Fibroblast of the aortic adventitia (primary cell): ENCODE data around the gene SNRNP48. TPM values are rescaled to one million over a fixed set of nuclear protein-coding genes. Genes with fewer than 3 reads are reported as not detected.
A peak's percentile ranks its signal among the peaks of the same experiment; 100 is the strongest.

Experiments
- DNase-seq: peaks from one replicate; pipeline ENCODE4 v3.0.0-alpha.2; 2010; ENCODE audit warnings: low read depth
- H3K4me3 ChIP-seq: 2 replicates; pipeline ENCODE4 v1.5.1; 2011; ENCODE audit warnings: low read depth, mild to moderate bottlenecking, control low read depth, low read length, moderate library complexity
- CTCF ChIP-seq: IDR thresholded peaks from 2 replicates; pipeline ENCODE4 v1.5.1; 2011; ENCODE audit warnings: mild to moderate bottlenecking, low read length, control low read depth, inconsistent platforms; ENCODE audit not compliant: insufficient read depth
- total RNA-seq: library from RNA; depleted of rRNA; stranded (reverse); fragments of >200 nt; gene quantifications from 2 replicates; pipeline ENCODE4 v1.2.3, GENCODE V29; 2012; ENCODE audit warnings: low replicate concordance

SNRNP48 gene
- total RNA-seq, 1 donor: 15.3 TPM

GRCh38 chr6:7588506-7588905 is 1.5 kb upstream of the SNRNP48 start:
- no peak for DNase-seq
- H3K4me3 ChIP-seq: no peak overlapping the region
- TF ChIP-seq CTCF: no peak

GRCh38 chr6:7589221-7589620 is 777 bp upstream of the SNRNP48 start:
- TF ChIP-seq CTCF: no peak

DNA sequence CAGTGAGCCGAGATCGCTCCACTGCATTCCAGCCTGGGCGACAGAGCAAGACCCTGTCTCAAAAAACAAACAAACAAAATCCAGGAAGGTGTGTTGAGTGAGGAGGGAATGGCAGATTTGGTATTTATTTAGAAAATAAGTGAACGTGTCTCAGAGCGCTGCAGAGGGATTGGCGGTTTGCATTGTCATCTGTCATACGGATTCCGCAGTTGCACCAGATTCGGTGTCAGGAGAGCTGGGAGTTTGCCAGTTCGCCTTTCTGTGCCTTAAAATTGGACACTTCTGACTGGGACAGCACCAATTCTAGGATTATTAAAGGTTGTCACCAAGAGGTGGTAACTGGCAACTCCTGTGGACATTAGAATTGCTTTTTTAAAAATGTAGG is 912 bp downstream of the SNRNP48 start:
- DNase-seq: peak; percentile 13
- peak overlapping the region; percentile 77 for H3K4me3 ChIP-seq
- TF ChIP-seq CTCF: no peak

More at GRCh38 chr6:7589221-7589620, 777 bp upstream of the SNRNP48 start:
- DNase-seq: no peak
- H3K4me3 ChIP-seq: no peak overlapping the region

DNA sequence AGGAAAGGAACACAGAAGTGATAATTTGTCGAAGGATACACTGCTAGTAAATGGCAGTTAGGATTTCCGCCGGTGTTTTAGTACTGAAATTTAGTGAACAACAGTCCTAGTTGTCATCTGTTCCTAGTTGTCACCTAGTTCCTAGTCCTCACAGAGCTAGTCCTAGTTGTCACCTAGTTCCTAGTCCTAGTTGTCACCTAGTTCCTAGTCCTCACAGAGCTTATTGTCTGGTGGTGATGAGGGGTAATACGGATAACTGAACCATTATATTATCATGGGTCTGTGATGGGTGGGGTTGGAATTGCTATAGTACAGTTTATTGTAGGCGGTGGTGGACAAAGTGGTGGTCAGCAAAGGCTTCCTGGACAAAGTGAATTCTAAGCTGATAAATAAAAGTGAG is 1.8 kb downstream of the SNRNP48 start:
- H3K4me3 ChIP-seq: no peak overlapping the region
- no peak for TF ChIP-seq CTCF
- DNase-seq: no peak

DNA sequence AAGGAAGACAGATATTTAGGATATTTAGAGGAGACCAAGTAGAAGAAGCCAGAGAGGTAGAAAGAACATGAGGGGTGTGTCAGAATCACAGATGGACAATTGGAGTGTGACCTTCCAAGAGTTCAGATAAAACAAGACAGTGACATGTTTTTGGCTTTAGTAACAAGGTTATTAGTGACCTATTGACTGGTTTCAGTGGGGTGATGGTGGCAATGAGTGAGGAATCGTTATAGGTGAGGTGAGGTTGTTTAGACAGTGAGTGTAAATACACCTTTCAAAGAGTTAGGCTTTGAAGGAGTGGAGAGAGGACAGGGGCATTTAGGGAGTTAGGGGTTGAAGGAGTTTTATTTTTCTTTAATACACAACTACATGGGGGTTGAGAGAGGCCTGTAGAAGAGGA is 3.2 kb downstream of the SNRNP48 start:
- no peak overlapping the region for H3K4me3 ChIP-seq
- DNase-seq: no peak
- no peak for TF ChIP-seq CTCF

DNA sequence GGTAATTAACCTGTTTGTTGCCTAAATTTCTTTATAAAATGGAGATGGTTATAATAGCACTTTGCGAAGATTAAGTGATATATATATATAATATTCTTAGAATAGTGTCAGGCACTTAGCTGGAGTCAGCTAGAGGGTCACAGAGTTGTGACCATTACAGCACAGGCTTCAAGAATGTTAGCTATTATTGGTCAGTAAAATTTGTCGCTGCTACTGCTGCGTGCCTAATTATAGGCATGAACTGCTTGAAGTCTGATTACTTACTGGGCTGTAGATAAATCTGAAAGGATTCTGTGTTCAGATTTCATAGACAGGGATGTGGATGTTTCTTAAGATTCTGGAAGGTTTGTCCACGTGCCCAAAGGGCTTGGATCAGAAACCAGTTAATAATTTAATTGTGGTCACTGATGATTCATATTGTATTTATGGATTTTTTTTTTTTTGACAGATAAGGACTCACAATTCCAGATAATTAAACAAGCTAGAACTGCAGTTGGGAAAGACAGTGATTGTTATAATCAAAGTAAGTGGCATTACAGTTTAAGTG is 4.7 kb downstream of the SNRNP48 start:
- TF ChIP-seq CTCF: no peak
- no peak overlapping the region for H3K4me3 ChIP-seq
- DNase-seq: peak; percentile 11

- TF ChIP-seq CTCF: no peak
- no peak for DNase-seq
- H3K4me3 ChIP-seq: no peak overlapping the region
Observed at GRCh38 chr6:7604003-7604402, 14.0 kb downstream of the SNRNP48 start.
